Stimulated activated naive CD8-positive, alpha-beta T cell treated with anti-CD3 and anti-CD28 coated beads, Interleukin-15, Interleukin-2, amounts not matched to agents 100 U/mL and 50 U/mL, for 24 hours (primary cell): ENCODE measurements around the gene LRFN2.

Experiments
- ATAC-seq: fragments of 150-1000 bp; cut with Tn5 transposase; one replicate; pipeline ENCODE4 v1.10.0; 2021
- DNase-seq: peaks from one replicate; pipeline ENCODE4 v3.0.0; 2021

LRFN2 gene

DNA sequence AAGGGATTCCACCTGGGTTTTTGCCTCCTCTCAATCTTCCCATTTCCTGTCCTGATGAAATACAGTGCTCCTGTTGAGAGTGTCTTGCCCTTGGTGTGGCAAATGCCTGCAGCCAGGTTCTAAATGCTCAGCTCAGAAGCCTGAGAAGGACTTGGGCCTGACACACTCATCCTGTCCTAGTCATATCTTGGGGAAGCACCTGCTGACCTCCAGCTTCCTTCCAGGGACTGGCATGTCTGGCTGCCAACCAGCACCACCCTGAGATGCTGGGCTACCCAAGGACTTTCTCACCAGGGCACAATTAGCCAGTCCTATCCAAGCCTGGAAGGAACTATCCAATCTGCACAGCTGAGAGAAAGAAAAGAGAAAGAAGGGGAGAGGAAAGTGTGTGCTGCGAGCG, 43.4 kb downstream of the LRFN2 start:
- no peak for ATAC-seq
- DNase-seq = no peak

DNA sequence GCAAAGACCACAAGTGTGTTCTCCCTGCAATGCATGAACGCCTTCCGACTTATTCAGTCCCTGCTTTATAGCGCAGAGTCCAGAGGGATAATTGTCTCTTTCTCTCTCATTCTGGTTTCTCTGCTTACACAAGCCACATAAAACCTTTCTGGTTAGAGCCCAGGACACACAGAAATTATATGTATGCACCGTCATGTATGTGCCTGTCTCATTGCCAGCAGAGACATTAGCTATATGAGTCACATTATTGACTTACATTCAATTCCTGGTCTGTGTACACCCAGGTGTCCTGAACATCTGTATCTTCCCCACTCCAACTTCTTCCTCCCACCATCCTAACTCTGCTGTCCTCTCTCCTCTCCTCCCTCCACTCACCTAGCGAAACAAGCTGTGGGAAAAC, 44.0 kb downstream of the LRFN2 start:
- DNase-seq (no peak), ATAC-seq (no peak)

DNA sequence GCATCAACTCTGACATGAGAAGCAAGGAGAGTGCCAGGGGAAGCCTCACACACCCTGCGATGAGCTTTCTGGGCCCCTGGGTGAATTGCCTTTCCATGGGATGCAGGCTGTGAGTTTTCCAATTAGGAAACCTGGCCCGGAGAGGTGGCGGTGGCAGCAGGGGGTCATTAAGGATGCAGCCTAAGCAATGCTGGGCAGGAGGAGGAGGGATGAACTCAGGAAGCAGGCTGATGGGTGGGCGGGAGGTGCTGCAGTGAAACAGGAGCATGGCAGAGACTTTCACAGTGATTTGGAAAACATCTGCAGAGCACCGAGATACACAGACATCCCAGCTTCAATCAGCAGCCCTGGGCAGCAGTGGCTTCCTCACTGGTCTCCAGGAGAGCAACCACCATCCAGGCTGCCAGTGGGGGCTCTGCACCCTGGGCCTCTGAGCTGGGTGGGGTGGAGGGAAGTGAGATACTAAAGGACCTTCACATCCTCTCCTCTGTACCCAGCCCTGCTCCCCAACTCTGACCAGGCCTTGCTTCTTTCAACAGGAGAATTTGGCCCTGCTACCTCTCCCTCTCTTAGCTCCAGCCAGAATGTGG, 44.9 kb downstream of the LRFN2 start:
- DNase-seq (no peak), ATAC-seq (no peak)

- no peak for ATAC-seq
Measured at GRCh38 chr6:40541556-40542174, 45.5 kb downstream of the LRFN2 start.

GRCh38 chr6:40540790-40541189, 46.4 kb downstream of the LRFN2 start:
- ATAC-seq (no peak), DNase-seq (no peak)

More at GRCh38 chr6:40541556-40542174, 45.5 kb downstream of the LRFN2 start:
- DNase-seq = no peak

GRCh38 chr6:40539853-40540252, 47.3 kb downstream of the LRFN2 start:
- DNase-seq (no peak), ATAC-seq (no peak)

- ATAC-seq (no peak), DNase-seq (no peak)
Measured at GRCh38 chr6:40538556-40538955, 48.6 kb downstream of the LRFN2 start.

DNA sequence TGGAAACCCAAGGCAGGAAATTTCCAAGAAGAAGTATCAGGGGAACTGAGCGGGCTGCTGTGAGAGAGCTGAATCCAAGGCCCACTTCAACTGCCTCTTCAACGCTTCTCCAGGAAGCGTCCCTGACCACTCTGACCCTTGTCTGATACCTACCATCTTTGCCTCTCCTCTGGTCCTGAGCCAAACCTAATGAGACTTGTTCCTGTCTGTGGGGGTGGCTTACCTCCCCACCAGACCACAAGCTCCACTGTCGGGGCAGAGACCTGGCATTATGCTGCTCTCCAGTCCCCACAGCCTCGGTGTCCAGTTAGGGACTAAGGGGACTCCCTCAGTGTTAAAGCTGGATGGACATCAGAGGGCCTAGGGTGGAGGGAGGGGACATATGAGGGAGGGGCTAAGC, 49.7 kb downstream of the LRFN2 start:
- ATAC-seq (no peak), DNase-seq (no peak)

DNA sequence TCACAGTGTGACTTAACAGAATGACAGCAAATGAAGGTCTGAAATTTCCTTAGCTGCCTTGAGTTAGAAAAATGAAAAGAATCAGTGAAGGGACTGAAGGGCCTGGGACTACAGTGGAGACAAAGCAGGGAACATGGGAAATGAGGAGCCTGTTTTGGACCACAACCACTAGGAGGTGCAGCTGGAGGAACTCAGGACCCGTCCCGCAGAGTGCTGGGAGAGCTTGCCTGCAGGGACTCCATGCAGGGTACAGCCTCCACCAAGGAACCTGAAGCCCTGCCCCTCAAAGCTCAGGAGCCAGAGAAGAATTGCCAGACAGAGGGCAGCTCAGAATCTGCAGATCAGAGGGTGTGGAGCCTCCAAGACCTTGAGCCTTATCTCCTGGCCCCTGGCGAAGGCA, 50.7 kb downstream of the LRFN2 start:
- no peak for ATAC-seq
- no peak for DNase-seq

DNA sequence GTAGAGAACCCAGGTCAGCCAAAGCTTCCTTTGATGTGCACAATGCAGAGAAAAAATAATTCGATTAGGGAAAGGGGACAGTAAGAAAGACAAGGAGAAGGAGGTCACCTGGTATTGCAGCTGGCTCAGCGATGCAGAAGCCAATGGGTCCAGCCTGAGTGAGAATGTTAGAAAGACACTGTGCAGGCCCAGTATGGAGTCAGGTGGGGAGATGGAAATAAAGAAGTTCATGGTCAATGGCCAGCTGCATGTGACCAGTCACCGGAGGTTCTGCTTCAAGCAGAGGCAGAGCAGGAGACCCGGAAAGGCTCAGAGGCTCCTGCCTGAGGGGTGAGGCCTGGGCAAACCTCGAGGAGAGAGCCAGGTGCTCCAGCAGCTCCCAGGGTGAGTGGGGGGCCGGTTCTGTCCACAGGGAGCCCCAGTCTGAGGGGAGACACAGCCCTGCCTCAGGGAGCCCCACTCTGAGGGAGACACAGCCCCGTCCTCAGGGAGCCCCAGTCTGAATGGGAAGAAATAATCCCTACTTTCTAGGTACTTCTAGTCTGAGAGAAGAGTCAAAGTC, 51.3 kb downstream of the LRFN2 start:
- DNase-seq = no peak
- no peak for ATAC-seq

DNA sequence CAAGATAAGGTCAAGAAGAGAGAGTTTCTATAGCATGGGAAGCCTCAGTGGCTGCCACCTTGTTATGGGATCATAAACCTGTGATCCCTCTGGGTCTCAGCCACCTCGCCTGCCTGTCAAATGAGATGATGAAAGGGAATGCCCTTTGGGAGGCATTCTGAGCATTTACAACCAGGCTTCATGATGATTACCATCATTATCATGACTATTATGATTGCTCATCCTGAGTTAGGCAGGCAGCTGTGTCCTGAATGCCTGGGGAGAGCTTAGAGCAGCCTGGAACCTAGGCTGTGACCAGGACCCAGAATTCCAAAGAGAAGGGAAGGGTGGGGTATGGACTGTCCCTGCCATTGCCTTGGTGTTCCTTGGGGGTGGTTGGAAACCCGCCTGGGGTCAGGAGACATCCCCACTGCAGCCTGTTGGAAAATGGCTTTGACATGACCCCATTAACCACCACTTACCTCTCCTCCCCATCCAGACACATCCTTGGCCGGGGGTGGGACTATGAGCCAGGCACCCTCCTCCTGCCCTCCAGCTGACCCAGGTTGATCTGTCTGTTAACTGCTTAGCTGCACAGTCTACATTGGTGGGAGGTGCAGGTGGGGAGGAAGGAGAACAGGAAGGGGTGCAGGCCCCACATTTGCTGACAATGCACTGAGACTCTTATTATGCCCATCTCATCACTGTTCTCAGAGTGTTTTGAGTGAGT, 51.9 kb downstream of the LRFN2 start:
- ATAC-seq (no peak), DNase-seq (no peak)

- no peak for ATAC-seq
Measured at GRCh38 chr6:40532349-40533000, 54.7 kb downstream of the LRFN2 start.

DNA sequence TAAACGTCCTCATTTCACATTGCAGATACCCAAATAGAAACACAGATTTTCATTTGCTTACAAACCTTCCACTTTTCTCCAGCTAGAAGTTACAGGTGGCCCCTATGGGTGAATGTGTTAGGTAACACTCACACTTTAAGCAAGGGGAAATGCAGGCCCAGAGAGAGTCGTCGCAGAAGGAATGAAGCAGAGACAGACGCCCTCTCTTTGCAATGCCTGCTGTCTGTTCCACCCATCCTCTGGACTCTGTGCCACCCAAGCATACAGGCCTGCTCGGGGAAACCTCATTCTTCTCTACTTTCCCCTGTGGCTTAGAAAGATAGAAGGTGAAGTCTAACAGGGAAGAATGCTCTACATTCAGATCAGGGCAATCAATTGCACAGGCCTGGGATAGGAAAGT, 57.2 kb downstream of the LRFN2 start:
- DNase-seq (no peak), ATAC-seq (no peak)

More at GRCh38 chr6:40532349-40533000, 54.7 kb downstream of the LRFN2 start:
- no peak for DNase-seq

DNA sequence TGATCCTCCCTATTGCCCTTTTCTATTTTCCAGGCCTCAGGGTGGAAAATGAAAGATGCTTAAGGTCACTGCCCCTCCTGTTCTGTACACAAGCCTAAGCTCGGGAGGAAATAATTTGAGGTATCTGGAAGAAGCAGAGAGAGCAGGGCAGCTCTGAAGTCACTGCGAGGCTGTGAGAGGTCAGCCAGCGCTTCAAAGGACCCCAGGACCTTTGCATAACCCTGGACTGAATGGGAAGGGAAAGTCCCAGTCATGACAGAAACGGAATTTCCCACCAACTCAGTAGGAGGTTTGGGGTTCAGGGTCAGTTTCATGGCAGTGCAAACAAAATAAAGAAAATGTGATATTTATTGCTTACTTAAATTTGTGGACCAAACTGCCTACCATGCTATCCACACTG, 58.1 kb downstream of the LRFN2 start:
- no peak for ATAC-seq
- DNase-seq = no peak

DNA sequence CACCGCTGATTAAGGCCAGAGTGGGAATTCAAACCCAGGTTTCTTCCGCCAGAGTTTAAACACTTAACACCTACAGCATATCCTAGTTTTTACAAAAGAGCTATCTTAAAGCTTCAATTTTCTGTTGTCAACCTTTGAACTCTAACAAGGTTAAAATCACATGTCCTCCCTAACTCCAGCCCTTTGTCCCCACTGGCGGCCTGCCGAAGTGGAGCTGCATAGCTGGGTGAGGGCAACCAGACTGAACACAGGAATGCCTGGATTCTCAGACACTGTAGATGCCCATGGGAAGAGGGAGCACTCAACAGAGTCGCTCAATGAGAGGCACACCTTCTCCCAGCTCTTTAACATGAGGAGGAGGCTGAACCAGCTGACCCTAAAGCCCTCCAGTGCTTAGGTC, 59.1 kb downstream of the LRFN2 start:
- ATAC-seq = no peak
- no peak for DNase-seq

- no peak for ATAC-seq
Measured at GRCh38 chr6:40526036-40526435, 61.1 kb downstream of the LRFN2 start.

GRCh38 chr6:40524797-40525585, 62.2 kb downstream of the LRFN2 start:
- ATAC-seq = no peak
- DNase-seq = no peak

More at GRCh38 chr6:40526036-40526435, 61.1 kb downstream of the LRFN2 start:
- DNase-seq = no peak

DNA sequence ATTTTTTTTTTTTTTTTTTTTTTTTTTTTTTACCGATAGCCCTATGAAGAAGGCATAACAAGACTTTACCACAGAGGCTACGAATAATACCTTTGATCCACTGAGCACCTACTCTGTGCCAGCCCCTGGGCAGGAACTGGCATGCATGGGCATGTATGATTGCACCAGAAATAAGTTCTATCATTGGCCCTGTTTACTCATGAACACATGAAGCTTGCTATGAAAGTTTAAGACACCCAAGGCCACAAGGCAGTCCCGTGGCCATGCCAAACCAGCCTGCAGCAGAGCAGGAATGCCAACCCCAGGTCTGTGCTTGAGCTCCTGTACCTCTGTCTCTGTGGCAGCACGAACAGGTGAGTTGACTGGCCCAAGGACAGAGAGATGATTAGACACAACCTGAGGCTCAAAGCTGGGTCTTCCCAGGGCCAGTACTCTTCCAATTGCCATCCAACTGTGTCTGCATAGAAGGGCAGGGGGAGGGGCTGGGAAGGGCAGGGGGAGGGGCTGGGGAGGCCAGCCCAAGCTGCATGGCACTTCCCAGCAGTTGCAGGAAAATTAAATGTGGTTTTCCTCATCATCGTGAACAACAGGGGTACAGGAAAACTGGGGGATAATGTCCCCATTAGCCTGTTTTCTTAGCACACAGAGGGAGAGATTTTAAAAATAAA, 63.5 kb downstream of the LRFN2 start:
- no peak for DNase-seq
- ATAC-seq = no peak

DNA sequence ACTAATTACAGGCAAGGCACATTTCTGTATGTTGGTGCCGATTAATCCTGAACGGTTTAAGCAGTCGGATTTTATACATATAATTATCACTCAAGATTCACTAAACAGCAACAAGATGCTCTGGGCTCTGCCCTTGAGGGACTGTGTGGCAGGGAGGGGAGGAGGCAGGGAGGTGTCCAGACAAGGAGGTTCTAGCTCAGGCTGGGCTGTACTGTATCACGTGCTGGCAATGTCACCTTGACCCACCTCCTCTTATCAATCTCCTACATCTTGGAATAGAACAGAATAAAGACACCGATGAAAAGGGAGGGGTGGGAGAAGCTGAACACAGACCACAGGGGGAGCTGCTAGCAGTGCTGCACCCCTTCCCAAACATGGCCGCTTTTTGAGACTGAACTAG, 65.7 kb downstream of the LRFN2 start:
- DNase-seq (no peak), ATAC-seq (no peak)

- no peak for DNase-seq
Measured at GRCh38 chr6:40520678-40521077, 66.5 kb downstream of the LRFN2 start.

DNA sequence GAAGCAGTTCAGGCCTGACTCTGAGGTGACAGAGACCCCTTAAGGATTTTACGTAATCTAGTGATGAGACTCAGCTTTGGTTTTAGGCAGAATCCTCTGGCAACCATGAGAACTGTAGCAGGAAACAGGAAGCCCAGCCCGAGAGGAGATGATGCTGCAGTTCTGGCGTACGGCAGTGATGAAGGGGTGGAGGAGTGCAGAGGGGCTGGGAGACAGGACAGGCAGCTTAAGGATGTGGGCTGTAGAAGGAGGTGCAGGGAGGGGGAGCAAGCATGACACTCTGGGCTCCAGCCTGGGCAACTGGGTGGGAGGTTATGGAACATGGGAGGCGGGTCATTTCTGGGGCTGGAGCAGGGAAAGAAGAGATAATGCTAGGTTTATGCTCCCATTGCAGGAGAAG, 67.1 kb downstream of the LRFN2 start:
- ATAC-seq = no peak

More at GRCh38 chr6:40520678-40521077, 66.5 kb downstream of the LRFN2 start:
- ATAC-seq = no peak

More for the DNA sequence above, 67.1 kb downstream of the LRFN2 start:
- DNase-seq = no peak
